ENCODE data around the gene RAPGEF4.

The RAPGEF4 gene

GRCh38 chr2:172964511-172965139 is 229.0 kb downstream of the RAPGEF4 start:
- no peaks in the 10 kb centered on the region for H3K9me3 Mint-ChIP-seq
- no peaks in the 10 kb centered on the region for H3K36me3 Mint-ChIP-seq (ENCODE audit: low read depth)
- H3K27ac Mint-ChIP-seq, result no peak overlapping the region
- no peak overlapping the region for H3K4me3 Mint-ChIP-seq
- peaks cover under 1% of the 10 kb centered on the region for H3K27me3 Mint-ChIP-seq (ENCODE audit: low read depth)
- peaks cover 5% of the 10 kb centered on the region for H3K4me1 Mint-ChIP-seq (ENCODE audit: low read depth)

- H3K4me1 Mint-ChIP-seq (ENCODE audit: low read depth), result peaks cover 7% of the 10 kb centered on the region
Measured at GRCh38 chr2:172965433-172966212, 230.0 kb downstream of the RAPGEF4 start.

GRCh38 chr2:172967036-172967982 is 231.7 kb downstream of the RAPGEF4 start:
- H3K27ac Mint-ChIP-seq, result no peak overlapping the region
- H3K36me3 Mint-ChIP-seq (ENCODE audit: low read depth), result no peaks in the 10 kb centered on the region
- H3K9me3 Mint-ChIP-seq, result no peaks in the 10 kb centered on the region
- peaks cover 3% of the 10 kb centered on the region for H3K27me3 Mint-ChIP-seq (ENCODE audit: low read depth)
- no peak overlapping the region for H3K4me3 Mint-ChIP-seq
- H3K4me1 Mint-ChIP-seq (ENCODE audit: low read depth), result peaks cover 14% of the 10 kb centered on the region

More at GRCh38 chr2:172965433-172966212, 230.0 kb downstream of the RAPGEF4 start:
- Mint-ChIP-seq H3K36me3 (ENCODE audit: low read depth) (no peaks in the 10 kb centered on the region), H3K4me3 (no peak overlapping the region), H3K9me3 (no peaks in the 10 kb centered on the region), H3K27ac (no peak overlapping the region), H3K27me3 (ENCODE audit: low read depth) (no peaks in the 10 kb centered on the region)

- H3K4me3 Mint-ChIP-seq, result no peak overlapping the region
- peaks cover 8% of the 10 kb centered on the region for H3K4me1 Mint-ChIP-seq (ENCODE audit: low read depth)
- no peaks in the 10 kb centered on the region for H3K9me3 Mint-ChIP-seq
- no peaks in the 10 kb centered on the region for H3K36me3 Mint-ChIP-seq (ENCODE audit: low read depth)
- H3K27me3 Mint-ChIP-seq (ENCODE audit: low read depth), result peaks cover 3% of the 10 kb centered on the region
- no peak overlapping the region for H3K27ac Mint-ChIP-seq
Measured at GRCh38 chr2:172968061-172968469, 232.4 kb downstream of the RAPGEF4 start.

- H3K36me3 Mint-ChIP-seq (ENCODE audit: low read depth), result no peaks in the 10 kb centered on the region
- H3K27ac Mint-ChIP-seq, result no peak overlapping the region
- peaks cover 8% of the 10 kb centered on the region for H3K4me1 Mint-ChIP-seq (ENCODE audit: low read depth)
- peaks cover 3% of the 10 kb centered on the region for H3K27me3 Mint-ChIP-seq (ENCODE audit: low read depth)
- H3K4me3 Mint-ChIP-seq, result no peak overlapping the region
- no peaks in the 10 kb centered on the region for H3K9me3 Mint-ChIP-seq
Measured at GRCh38 chr2:172969166-172969565, 233.5 kb downstream of the RAPGEF4 start.

GRCh38 chr2:172969609-172970008 is 234.0 kb downstream of the RAPGEF4 start:
- peaks cover 3% of the 10 kb centered on the region for H3K27me3 Mint-ChIP-seq (ENCODE audit: low read depth)

GRCh38 chr2:172970660-172971059 is 235.0 kb downstream of the RAPGEF4 start:
- H3K4me3 Mint-ChIP-seq, result no peak overlapping the region
- peaks cover 8% of the 10 kb centered on the region for H3K4me1 Mint-ChIP-seq (ENCODE audit: low read depth)
- no peaks in the 10 kb centered on the region for H3K9me3 Mint-ChIP-seq
- H3K27me3 Mint-ChIP-seq (ENCODE audit: low read depth), result peaks cover 6% of the 10 kb centered on the region
- H3K27ac Mint-ChIP-seq, result no peak overlapping the region
- H3K36me3 Mint-ChIP-seq (ENCODE audit: low read depth), result no peaks in the 10 kb centered on the region

More at GRCh38 chr2:172969609-172970008, 234.0 kb downstream of the RAPGEF4 start:
- H3K27ac Mint-ChIP-seq, result no peak overlapping the region
- H3K4me3 Mint-ChIP-seq, result no peak overlapping the region
- H3K9me3 Mint-ChIP-seq, result no peaks in the 10 kb centered on the region
- H3K36me3 Mint-ChIP-seq (ENCODE audit: low read depth), result no peaks in the 10 kb centered on the region
- H3K4me1 Mint-ChIP-seq (ENCODE audit: low read depth), result peaks cover 8% of the 10 kb centered on the region

- no peaks in the 10 kb centered on the region for H3K9me3 Mint-ChIP-seq
- H3K4me1 Mint-ChIP-seq (ENCODE audit: low read depth), result peaks cover 8% of the 10 kb centered on the region
- no peaks in the 10 kb centered on the region for H3K36me3 Mint-ChIP-seq (ENCODE audit: low read depth)
- no peak overlapping the region for H3K27ac Mint-ChIP-seq
- H3K4me3 Mint-ChIP-seq, result no peak overlapping the region
- peaks cover 16% of the 10 kb centered on the region for H3K27me3 Mint-ChIP-seq (ENCODE audit: low read depth)
Measured at GRCh38 chr2:172972005-172972619, 236.5 kb downstream of the RAPGEF4 start.

- no peaks in the 10 kb centered on the region for H3K9me3 Mint-ChIP-seq
- H3K27ac Mint-ChIP-seq, result no peak overlapping the region
- H3K27me3 Mint-ChIP-seq (ENCODE audit: low read depth), result peaks cover 18% of the 10 kb centered on the region
- peaks cover 8% of the 10 kb centered on the region for H3K4me1 Mint-ChIP-seq (ENCODE audit: low read depth)
- no peak overlapping the region for H3K4me3 Mint-ChIP-seq
- H3K36me3 Mint-ChIP-seq (ENCODE audit: low read depth), result no peaks in the 10 kb centered on the region
Measured at GRCh38 chr2:172974762-172975161, 239.1 kb downstream of the RAPGEF4 start.

- Mint-ChIP-seq H3K4me3 (no peak overlapping the region), H3K9me3 (no peaks in the 10 kb centered on the region), H3K4me1 (ENCODE audit: low read depth) (peaks cover 1% of the 10 kb centered on the region)
Measured at GRCh38 chr2:172976116-172976515, 240.5 kb downstream of the RAPGEF4 start.

GRCh38 chr2:172976816-172977215 is 241.2 kb downstream of the RAPGEF4 start:
- no peak overlapping the region for H3K27ac Mint-ChIP-seq
- H3K4me3 Mint-ChIP-seq, result no peak overlapping the region
- H3K36me3 Mint-ChIP-seq (ENCODE audit: low read depth), result no peaks in the 10 kb centered on the region
- no peaks in the 10 kb centered on the region for H3K4me1 Mint-ChIP-seq (ENCODE audit: low read depth)
- peaks cover 22% of the 10 kb centered on the region for H3K27me3 Mint-ChIP-seq (ENCODE audit: low read depth)
- no peaks in the 10 kb centered on the region for H3K9me3 Mint-ChIP-seq

More at GRCh38 chr2:172976116-172976515, 240.5 kb downstream of the RAPGEF4 start:
- Mint-ChIP-seq H3K27me3 (ENCODE audit: low read depth) (peaks cover 22% of the 10 kb centered on the region), H3K27ac (no peak overlapping the region), H3K36me3 (ENCODE audit: low read depth) (no peaks in the 10 kb centered on the region)

- H3K9me3 Mint-ChIP-seq, result no peaks in the 10 kb centered on the region
- no peaks in the 10 kb centered on the region for H3K36me3 Mint-ChIP-seq (ENCODE audit: low read depth)
- H3K4me3 Mint-ChIP-seq, result no peak overlapping the region
- no peaks in the 10 kb centered on the region for H3K4me1 Mint-ChIP-seq (ENCODE audit: low read depth)
- no peak overlapping the region for H3K27ac Mint-ChIP-seq
- H3K27me3 Mint-ChIP-seq (ENCODE audit: low read depth), result peaks cover 19% of the 10 kb centered on the region
Measured at GRCh38 chr2:172977270-172978062, 241.8 kb downstream of the RAPGEF4 start.

- H3K9me3 Mint-ChIP-seq, result no peaks in the 10 kb centered on the region
- H3K36me3 Mint-ChIP-seq (ENCODE audit: low read depth), result no peaks in the 10 kb centered on the region
- no peak overlapping the region for H3K4me3 Mint-ChIP-seq
- no peaks in the 10 kb centered on the region for H3K4me1 Mint-ChIP-seq (ENCODE audit: low read depth)
- peaks cover 19% of the 10 kb centered on the region for H3K27me3 Mint-ChIP-seq (ENCODE audit: low read depth)
- H3K27ac Mint-ChIP-seq, result no peak overlapping the region
Measured at GRCh38 chr2:172978063-172978383, 242.4 kb downstream of the RAPGEF4 start.

All from T-helper 1 cell treated with Interleukin-12 subunit alpha and Interleukin-12 subunit beta and Interleukin-4 antibody, amounts not matched to agents 30 μg/mL and 1 μg/mL, for 36 hours (primary cell).